ENCODE measurements around the gene AFF2.

Gene AFF2

GRCh38 chrX:148682206-148682605, 181.8 kb downstream of the AFF2 start:
- TF ChIP-seq CTCF (conservative IDR thresholded peaks at IDR 0.05), result no peak
- no peak overlapping the region for H3K27ac ChIP-seq

- no peak for TF ChIP-seq CTCF (conservative IDR thresholded peaks at IDR 0.05)
- no peak overlapping the region for H3K27ac ChIP-seq
Observed at GRCh38 chrX:148691456-148691855, 191.0 kb downstream of the AFF2 start.

- TF ChIP-seq CTCF (conservative IDR thresholded peaks at IDR 0.05), result no peak
- no peak overlapping the region for H3K27ac ChIP-seq
Observed at GRCh38 chrX:148695255-148695654, 194.8 kb downstream of the AFF2 start.

- no peak for TF ChIP-seq CTCF (conservative IDR thresholded peaks at IDR 0.05)
- H3K27ac ChIP-seq, result no peak overlapping the region
Observed at GRCh38 chrX:148698221-148698620, 197.8 kb downstream of the AFF2 start.

- no peak for TF ChIP-seq CTCF (conservative IDR thresholded peaks at IDR 0.05)
- no peak overlapping the region for H3K27ac ChIP-seq
Observed at GRCh38 chrX:148700021-148700420, 199.6 kb downstream of the AFF2 start.

GRCh38 chrX:148713981-148714380, 213.6 kb downstream of the AFF2 start:
- H3K27ac ChIP-seq, result no peak overlapping the region
- no peak for TF ChIP-seq CTCF (conservative IDR thresholded peaks at IDR 0.05)

GRCh38 chrX:148715361-148715760, 214.9 kb downstream of the AFF2 start:
- TF ChIP-seq CTCF (conservative IDR thresholded peaks at IDR 0.05), result no peak
- H3K27ac ChIP-seq, result no peak overlapping the region

- TF ChIP-seq CTCF (conservative IDR thresholded peaks at IDR 0.05), result no peak
- H3K27ac ChIP-seq, result no peak overlapping the region
Observed at GRCh38 chrX:148722966-148723365, 222.5 kb downstream of the AFF2 start.
